ENCODE data around the gene CCER1. TPM values are rescaled to one million over a fixed set of nuclear protein-coding genes. Genes with fewer than 3 reads are reported as not detected.

CCER1 gene
- total RNA-seq, 2 experiments from 2014 or later, result not detected

GRCh38 chr12:90947869-90948268 is 7.1 kb downstream of the CCER1 start:
- intact Hi-C loops (cut with DNase I, micrococcal nuclease), result loop anchor here in 1 of 2 experiments (10.0 kb wide), 1 partner anchor 1707 kb away; no protein-coding TSS in a partner anchor
- POLR2A ChIA-PET, result no interaction called here
- H3K27ac Mint-ChIP-seq, result no peak overlapping the region

GRCh38 chr12:90945070-90945649 is 9.8 kb downstream of the CCER1 start:
- Mint-ChIP-seq H3K27ac (no peak overlapping the region), H3K9me3 (no peaks in the 10 kb centered on the region), H3K27me3 (no peaks in the 10 kb centered on the region), H3K4me1 (ENCODE audit: low read depth) (no peaks in the 10 kb centered on the region), H3K36me3 (ENCODE audit: low read depth) (no peaks in the 10 kb centered on the region), H3K4me3 (no peak overlapping the region)
- no peaks in the 10 kb centered on the region for H3K4me1 ChIP-seq (ENCODE audit: insufficient read depth, low read length)
- intact Hi-C loops (cut with DNase I, micrococcal nuclease), result loop anchor here in 1 of 2 experiments (10.0 kb wide), 1 partner anchor 1710 kb away; no protein-coding TSS in a partner anchor
- TF ChIP-seq CTCF (IDR thresholded peaks at IDR 0.05), result peak; percentile 54
- DNase-seq (peak in 2 of 14 experiments; percentile 16 to 22), ATAC-seq (ENCODE audit: poor library complexity) (no peak)
- POLR2A ChIA-PET, result no interaction called here
- H3K4me3 ChIP-seq (ENCODE audit: low read length), result no peak overlapping the region
- no peaks in the 10 kb centered on the region for H3K36me3 ChIP-seq (ENCODE audit: insufficient read depth, low read length)
- CTCF ChIA-PET, result no interaction called here
- H3K27me3 ChIP-seq (ENCODE audit: control insufficient read depth in 1 of 2, insufficient read depth in 2 of 2, low read length in 2 of 2), result no peaks in the 10 kb centered on the region
- no peak overlapping the region for H3K27ac ChIP-seq (ENCODE audit: low read depth in 1 of 2, low read length in 2 of 2)
- H3K9me3 ChIP-seq (ENCODE audit: control insufficient read depth in 1 of 2, insufficient read depth in 1 of 2, low read length in 2 of 2), result no peaks in the 10 kb centered on the region

More at GRCh38 chr12:90947869-90948268, 7.1 kb downstream of the CCER1 start:
- no peaks in the 10 kb centered on the region for H3K27me3 Mint-ChIP-seq
- CTCF ChIA-PET, result no interaction called here
- no peak overlapping the region for H3K27ac ChIP-seq (ENCODE audit: low read depth in 1 of 2, low read length in 2 of 2)
- no peaks in the 10 kb centered on the region for H3K9me3 ChIP-seq (ENCODE audit: control insufficient read depth in 1 of 2, insufficient read depth in 1 of 2, low read length in 2 of 2)
- H3K27me3 ChIP-seq (ENCODE audit: control insufficient read depth in 1 of 2, insufficient read depth in 2 of 2, low read length in 2 of 2), result no peaks in the 10 kb centered on the region
- ATAC-seq (ENCODE audit: poor library complexity) (no peak), DNase-seq (no peak)
- H3K36me3 Mint-ChIP-seq (ENCODE audit: low read depth), result no peaks in the 10 kb centered on the region
- no peaks in the 10 kb centered on the region for H3K36me3 ChIP-seq (ENCODE audit: insufficient read depth, low read length)
- no peak overlapping the region for H3K4me3 Mint-ChIP-seq
- no peaks in the 10 kb centered on the region for H3K4me1 ChIP-seq (ENCODE audit: insufficient read depth, low read length)
- TF ChIP-seq CTCF (IDR thresholded peaks at IDR 0.05), result no peak
- H3K4me1 Mint-ChIP-seq (ENCODE audit: low read depth), result no peaks in the 10 kb centered on the region
- H3K4me3 ChIP-seq (ENCODE audit: low read length), result no peak overlapping the region
- no peaks in the 10 kb centered on the region for H3K9me3 Mint-ChIP-seq

GRCh38 chr12:90943255-90943654 is 11.7 kb downstream of the CCER1 start:
- no peak for DNase-seq
- ATAC-seq (ENCODE audit: poor library complexity), result no peak
- H3K4me1 Mint-ChIP-seq (ENCODE audit: low read depth), result no peaks in the 10 kb centered on the region
- H3K27me3 ChIP-seq (ENCODE audit: control insufficient read depth in 1 of 2, insufficient read depth in 2 of 2, low read length in 2 of 2), result no peaks in the 10 kb centered on the region
- intact Hi-C loops (cut with DNase I, micrococcal nuclease), result loop anchor here (5.0 to 10.0 kb wide), 2 partner anchors 1401 to 1712 kb away; no protein-coding TSS in a partner anchor
- peaks cover 8% of the 10 kb centered on the region for H3K27me3 Mint-ChIP-seq
- no peaks in the 10 kb centered on the region for H3K4me1 ChIP-seq (ENCODE audit: insufficient read depth, low read length)
- H3K36me3 ChIP-seq (ENCODE audit: insufficient read depth, low read length), result no peaks in the 10 kb centered on the region
- no peaks in the 10 kb centered on the region for H3K36me3 Mint-ChIP-seq (ENCODE audit: low read depth)
- CTCF ChIA-PET, result no interaction called here
- no peak overlapping the region for H3K27ac ChIP-seq (ENCODE audit: low read depth in 1 of 2, low read length in 2 of 2)
- H3K9me3 Mint-ChIP-seq, result no peaks in the 10 kb centered on the region
- H3K27ac Mint-ChIP-seq, result no peak overlapping the region
- no peaks in the 10 kb centered on the region for H3K9me3 ChIP-seq (ENCODE audit: control insufficient read depth in 1 of 2, insufficient read depth in 1 of 2, low read length in 2 of 2)
- TF ChIP-seq CTCF (IDR thresholded peaks at IDR 0.05), result no peak
- H3K4me3 ChIP-seq (ENCODE audit: low read length), result no peak overlapping the region
- POLR2A ChIA-PET, result no interaction called here
- no peak overlapping the region for H3K4me3 Mint-ChIP-seq

Measured in CD4-positive, alpha-beta T cell (primary cell).